HG03175 (cell line): ENCODE data around the gene EPHX1.
"Not testable (repeated sequence)": the region's sequence is repeated elsewhere in the genome, so short reads cannot be mapped to it uniquely, and the experiment has no call there.

Experiments
- ATAC-seq: cut with Tn5 transposase; IDR thresholded peaks from one replicate; pipeline ENCODE4 v1.9.1; 2021; ENCODE audit warnings: mild to moderate bottlenecking, moderate library complexity; ENCODE audit not compliant: unreplicated experiment

Gene EPHX1

DNA sequence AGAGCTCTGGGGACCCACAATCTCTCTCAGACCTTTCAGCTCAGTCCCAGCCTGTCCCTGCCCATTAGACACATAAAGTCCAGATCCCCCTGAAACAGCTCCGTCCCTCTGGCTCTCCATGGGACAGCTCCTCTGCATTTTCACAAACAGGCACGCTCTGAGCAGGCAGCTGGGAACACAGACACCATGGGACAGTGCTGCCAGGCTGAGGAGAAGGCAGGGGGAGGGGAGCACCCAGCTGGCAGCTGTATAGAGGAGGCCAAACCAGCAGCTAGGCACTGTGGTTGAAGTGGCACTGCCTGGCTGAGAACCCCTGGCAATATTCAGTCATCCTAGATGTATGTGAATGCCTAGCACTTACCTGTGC lies 70.3 kb downstream of the EPHX1 start:
- no peak for ATAC-seq

DNA sequence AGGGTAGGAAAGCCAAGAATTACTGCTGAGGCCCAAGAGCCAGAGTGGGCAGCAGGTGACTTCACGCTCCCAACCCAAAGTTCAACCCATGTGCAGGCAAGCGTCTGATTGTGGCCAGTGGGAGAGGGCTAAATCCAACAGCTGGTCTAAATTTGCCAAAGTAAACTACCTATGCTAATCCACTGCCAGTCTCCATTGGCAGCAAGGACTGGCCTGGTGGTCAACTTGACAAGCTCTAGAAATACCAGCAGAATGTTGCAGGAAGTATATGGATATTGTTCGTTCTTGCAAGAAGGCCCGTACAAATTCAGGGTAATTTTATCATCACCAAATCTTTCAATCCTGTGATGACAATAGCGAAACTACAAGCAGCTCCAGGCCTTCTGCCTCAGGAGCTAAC lies 70.7 kb downstream of the EPHX1 start:
- no peak for ATAC-seq

DNA sequence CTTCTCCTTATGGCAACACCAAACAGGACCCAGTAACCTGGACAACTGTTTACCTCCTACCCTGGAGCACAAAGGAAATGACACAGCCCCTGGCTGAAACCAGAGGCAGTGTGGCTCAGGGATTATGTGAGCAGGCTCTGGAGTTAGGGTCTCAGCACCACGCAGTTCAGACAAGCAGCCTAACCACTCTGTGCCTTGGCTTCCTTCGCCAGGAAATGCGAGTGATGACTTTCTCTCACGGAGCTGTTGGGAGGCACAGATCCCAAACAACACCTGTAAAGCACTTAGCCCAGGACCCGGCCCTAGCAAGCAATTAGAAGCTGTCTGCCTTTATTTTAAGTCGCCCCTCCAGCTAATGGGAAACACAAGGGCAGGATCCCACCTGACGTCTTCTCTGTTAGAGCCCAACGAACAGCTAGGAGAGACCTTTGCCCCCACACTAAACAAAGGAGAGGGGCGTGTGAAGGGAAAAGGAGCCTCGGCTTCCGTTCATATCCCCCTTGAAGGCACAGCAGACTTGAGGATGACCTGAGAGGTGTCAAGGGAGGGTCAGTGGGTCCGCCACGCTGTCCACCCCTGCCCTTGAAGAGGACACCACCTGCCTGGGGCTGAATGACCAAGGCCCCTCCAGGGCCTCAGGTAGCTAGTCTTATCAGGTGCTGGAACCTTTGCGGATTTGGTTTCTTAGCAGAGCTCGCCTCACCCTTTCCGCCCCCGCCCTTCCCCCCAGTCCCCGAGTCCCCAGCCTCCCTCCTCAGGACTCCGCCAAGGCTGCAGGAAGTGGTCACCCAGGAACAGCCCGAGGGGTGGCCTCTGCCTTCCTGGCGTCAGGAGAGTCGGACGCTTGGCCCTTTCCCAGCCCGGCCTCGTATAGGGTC lies 71.4 kb downstream of the EPHX1 start:
- ATAC-seq: no peak

DNA sequence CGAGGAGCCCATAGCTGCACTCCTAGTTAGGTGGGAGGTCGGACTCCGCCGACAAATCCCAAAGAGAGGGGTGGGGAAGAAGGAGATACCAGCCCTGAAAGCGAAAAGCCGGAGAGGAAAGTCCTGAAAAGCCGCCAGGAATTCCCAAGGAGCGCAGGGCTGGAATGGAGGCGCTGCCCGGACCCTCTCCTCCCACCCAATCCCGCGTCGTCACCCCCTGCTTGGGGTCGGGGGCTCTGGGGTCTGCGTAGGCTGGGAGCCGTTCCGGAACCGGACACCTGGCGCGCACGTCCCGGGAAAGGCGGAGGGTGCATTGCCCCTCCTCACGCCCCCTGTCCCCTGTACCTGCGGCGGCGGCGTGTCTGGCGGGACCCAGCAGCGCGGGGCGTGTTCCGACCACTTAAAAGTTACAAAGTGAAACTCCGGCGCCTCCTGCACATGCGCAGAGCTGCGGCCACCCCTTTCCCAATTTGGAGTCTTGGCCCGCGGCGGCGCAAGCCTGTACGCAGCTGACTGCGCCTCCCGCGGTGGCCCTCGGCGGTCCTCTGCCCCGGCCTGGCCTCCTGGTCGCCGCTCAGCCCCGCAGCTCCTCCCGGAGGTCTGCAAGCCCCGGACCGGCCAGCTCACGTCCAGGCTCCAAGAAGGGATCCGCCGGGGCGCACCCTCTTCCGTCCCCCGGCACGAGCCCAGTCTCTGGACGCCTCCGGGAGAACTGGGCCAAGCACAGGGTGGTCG lies 72.2 kb downstream of the EPHX1 start, which contains the start of gene TMEM63A:
TMEM63A (minus strand) TSS at position 422 of the 735 bp plus-strand sequence. CDS start 4,800 bp downstream, outside the sequence.
- ATAC-seq: peak; percentile 79

DNA sequence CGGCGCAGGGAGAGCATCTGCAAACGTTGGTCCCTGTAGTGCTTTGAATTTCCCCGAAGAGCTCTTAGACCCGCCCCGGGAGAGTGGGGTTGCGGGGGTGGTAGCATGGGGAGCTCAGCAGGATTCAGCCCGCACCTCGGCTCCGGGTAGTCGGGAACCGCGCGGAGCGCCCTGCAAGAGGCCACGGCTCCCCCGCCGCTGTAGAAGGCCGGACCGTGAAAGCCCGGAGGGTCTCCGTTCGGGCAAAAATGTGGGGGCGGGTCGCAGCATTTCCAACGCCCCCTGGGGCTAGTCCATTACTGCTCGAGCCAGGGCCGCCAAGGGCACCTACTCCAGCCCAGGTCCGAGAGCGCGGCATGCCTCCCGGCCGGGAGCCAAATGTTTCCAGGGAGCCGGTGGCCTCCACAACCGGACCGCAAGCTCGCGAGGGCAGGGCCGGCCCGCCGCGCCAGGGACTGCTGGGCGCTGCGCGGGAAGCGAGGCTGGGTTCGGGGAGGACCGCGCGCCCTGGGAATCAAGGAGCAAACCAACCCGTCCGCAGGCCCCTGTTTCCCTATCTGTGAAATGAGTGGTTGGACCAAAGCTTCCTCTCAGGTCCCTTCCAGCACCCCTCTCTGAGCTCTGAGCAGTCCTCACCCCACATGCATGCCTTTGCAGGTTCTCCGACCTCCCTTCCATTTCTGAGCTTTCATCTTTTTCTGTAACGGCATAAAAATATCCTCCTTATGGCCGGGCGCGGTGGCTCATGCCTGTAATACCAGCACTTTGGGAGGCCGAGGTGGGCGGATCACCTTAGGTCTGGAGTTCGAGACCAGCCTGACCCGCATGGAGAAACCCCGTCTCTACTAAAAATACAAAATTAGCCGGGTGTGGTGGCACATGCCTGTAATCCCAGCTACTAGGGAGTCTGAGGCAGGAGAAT lies 73.0 kb downstream of the EPHX1 start:
- ATAC-seq: peak; percentile 32

DNA sequence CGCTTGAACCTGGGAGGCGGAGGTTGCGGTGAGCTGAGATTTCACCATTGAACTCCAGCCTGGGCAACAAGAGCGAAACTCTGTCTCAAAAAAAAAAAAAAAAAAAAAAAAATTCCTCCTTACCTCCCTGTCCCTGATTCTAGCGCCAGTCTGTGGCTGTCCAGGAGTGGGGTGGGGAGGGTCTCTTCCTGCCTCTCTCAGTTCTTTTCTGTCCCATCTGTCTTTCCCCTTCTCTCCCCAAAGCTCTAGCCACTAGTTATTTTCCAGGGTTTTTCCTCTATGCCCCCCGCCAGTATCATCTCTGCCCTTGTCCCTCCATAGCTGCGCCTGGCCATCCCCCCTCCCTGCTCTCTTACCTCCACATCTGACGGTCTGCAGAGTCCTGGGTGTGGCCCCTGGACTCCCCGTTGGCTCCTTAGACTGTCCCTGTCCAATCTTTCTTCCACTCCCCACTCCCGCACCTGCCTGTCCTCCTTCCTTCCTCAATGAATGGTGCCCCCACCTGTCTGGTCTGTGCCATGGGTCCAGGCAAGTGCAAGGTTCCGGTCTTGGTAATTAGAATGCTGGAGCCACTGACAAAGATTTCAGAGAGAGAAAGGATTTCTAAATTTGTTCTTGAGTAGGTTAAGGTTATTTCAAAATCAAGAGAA lies 73.8 kb downstream of the EPHX1 start:
- no peak for ATAC-seq

DNA sequence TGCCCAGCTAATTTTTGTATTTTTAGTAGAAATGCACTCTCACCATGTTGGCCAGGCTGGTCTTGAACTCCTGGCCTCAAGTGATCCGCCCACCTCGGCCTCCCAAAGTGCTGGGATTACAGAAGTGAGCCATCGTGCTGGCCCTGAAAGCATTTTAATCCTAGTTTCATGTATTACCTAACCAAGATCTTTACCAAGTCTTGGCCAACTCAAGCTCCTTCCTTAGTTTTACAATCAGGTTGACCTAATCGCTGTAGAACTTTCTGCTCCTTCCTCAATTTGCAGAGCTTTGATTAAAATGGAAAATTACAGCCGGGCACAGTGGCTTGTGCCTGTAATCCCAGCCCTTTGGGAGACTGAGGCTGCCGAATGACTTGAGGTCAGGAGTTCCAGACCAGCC lies 75.4 kb downstream of the EPHX1 start:
- ATAC-seq: no peak

DNA sequence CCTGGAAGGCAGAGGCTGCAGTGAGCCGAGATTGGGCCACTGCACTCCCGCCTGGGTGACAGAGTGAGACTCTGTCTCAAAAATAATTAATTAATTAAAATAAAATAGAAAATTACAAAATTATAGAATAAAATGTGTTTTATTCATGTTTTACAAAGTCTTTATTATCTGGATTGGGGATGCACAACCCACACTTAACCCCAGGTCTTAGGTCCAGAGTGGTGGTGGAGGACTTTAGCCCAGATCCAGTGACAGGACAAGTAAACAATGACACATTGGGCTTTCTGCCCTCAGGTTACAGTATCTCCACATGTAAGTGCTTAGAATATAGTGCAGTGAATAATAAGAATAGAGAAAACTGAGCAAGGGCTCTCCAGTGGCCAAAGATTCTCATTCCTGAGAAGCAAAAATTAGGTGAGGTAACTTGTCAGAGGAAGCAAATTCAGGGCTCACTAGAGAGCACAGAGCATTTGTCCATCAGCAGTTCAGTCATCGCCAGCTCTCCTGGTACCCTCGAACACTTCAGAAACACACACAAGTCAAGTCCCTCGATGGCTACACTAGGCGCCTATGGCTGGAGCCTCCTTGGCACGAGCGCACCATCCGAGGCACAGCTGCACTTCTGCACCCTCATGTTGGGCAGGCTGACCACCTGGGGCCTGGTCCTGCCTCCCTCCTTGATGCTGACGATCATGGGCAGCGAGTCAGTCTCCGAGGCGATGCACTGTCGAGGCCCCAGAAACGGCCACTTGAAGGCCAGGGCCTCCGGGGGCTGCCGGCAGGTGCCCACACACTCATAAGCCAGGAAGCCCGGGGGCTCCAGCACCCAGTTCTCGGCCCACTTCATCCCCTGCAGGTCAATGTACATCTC lies 76.5 kb downstream of the EPHX1 start:
- ATAC-seq: no peak

DNA sequence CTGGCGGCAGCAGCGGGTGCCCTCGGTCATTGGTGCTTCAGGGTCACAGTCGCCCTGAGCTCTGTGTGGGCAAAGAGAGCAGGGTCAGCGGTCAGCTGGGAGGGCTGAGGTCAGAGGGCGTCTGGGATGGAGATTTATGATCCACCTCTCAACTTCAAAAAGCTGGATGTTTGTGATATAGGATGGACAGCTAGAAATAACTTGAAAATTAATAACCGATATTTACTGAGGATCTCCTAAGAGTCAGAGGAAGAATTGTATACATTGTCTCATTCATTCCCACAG lies 77.0 kb downstream of the EPHX1 start:
- no peak for ATAC-seq

DNA sequence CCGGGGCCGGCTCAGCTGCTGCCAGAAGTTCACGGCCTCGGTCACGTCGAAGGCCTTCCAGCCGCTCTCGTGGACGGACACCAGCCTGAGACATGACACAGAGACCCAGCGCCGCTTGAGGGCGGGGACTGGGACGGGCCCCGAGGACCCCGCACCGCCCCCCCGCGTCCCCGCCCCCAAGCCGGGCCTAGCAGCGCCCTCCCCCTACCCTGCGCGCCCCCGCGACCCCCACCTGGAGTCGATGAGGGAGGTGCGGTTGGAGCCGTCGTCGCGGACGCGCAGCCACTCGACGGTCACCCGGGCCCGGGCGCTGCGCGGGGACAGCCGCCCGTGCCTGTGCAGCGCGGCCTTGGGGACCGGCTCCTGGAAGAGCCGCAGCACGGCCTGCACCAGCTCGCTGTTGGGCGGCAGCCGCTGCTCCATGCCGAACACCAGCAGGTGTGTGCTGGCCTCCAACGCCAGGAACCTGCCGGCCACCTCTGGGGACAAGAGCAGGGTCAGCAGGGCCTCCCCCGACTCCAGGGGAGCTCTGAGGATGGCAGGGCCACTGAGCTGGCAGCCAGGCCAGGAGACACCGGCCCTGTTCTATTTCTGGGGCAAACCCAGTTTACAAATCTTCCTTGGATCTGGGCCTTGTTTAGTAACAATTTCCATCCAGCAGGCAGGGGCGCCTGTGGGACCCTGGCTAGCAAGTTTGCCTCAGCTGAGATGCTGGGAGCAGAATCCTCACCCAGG lies 77.8 kb downstream of the EPHX1 start:
- not testable (repeated sequence) for ATAC-seq

DNA sequence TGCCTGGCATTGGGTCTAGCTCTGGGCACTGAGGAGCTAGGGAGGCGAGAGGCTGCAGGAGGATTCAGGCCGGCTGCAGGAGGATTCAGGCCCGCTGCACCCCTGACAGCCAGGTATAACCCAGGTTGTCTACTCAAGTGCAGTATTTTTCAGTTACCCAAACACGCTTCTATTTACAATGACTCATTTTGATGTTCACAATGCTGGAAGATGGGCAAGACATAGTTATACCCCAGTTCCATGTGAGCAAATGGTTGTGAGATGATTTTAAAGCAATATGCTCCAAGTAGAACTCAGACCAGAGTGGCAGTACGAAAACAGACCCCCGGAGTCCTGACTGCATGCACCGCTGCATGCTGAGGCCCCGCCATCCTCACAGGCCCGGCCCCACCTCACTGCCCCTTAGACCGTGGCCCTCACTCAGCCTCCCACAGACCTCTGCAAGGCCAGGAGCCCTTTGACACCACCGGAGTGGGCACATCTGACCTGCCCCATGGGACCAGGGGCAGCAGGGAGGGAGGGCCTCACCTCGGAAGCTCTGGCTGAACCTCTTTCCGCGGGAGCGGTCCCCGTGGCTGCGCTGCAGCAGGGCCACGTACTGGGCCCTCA lies 78.5 kb downstream of the EPHX1 start:
- no peak for ATAC-seq

DNA sequence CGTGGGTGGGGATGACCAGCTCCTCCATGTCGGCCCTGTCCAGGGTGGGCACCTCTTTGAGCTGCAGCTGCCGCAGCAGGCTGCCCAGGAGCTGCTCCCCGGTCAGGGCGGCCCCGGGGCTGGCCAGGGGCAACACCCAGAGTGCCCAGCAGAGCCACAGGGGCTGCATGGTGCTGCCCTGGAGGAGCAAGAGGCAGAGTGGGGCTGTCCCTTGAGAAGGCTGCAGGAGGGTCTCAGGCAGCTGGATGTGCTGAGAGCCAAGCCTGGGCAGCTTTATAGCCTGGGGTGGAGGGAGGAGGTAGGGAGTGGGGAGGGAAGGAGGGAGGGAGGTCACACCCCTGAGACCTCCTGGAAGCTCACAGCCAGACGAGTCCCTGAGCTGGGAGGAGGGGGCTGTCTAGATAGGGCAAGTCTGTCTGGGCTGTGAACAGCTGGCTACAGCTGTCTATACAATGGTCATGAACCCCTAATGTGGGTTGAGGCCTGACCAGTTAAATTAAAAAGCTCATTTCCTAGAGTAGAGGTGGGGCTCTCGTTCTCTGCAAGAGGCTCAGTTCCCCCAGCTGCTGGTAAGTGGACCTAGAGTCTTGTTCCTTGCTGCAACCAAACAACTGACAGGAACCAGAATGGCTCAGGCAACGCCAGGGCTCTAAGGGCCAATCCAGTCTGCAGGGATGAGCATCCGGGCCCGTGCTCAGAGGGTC lies 79.1 kb downstream of the EPHX1 start, which contains the start of gene LEFTY1:
LEFTY1 (minus strand) TSS at position 249 of the 704 bp plus-strand sequence; CDS start at position 169, 80 bp downstream.
- ATAC-seq: no peak

DNA sequence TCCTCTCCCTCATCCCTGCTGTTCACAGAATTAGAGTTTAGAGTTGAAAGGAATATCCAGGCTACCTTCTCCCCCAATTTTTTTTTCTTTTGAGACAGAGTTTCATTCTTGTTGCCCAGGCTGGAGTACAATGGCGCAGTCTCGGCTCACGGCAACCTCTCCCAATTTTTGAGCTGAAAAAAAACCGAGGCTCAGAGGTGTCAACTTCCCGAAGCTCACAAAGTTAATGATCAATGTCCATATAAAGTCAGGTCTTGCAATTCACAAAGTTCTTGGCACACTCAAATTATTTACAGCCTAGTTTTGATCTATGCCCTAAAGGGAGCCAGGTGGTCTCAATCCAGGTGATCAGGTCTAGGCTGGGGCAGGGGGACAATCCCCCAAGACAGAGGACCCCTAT lies 79.8 kb downstream of the EPHX1 start:
- ATAC-seq: no peak

DNA sequence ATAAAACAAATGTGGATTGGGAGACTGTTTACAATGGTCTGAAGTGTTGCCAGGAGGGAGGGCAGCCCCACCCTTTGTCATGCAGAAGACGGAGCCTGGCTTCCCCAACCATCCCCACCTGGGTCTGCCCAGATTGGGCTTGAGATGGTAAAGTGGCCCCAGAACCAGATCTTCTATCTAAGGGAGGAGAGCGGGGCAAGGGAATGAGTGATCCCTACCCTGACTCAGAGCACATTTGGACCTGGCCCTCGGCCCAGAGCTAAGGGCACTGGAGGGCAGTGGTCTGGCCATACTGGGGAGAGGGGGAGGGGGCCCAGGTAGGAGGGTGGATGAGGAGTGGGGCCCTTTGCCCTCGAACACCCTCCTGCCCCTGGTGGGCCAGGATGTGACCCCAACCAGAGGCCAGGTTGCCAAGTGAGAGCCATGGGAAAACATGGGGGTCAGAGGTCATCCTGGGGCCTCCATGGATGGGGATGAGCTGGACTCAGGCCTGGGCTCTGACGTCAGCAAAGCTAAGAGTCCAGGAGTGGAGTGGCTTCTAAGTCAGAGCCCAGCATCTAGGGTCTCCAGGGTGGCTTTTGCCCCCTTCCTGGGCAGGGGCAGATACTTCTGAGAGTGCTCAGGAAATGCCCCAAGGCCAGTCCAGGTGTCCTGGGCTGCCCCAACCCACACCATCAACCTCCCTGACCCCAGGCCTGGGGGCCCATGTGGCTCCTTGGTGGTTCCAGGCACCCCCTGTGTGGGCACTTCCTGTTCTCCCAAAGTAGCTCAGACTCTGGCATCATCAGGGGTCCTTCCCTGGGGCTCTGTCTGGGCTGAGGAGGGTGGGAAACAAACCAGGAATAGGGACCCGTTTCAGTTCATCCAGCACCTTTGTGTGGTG lies 80.7 kb downstream of the EPHX1 start:
- no peak for ATAC-seq

DNA sequence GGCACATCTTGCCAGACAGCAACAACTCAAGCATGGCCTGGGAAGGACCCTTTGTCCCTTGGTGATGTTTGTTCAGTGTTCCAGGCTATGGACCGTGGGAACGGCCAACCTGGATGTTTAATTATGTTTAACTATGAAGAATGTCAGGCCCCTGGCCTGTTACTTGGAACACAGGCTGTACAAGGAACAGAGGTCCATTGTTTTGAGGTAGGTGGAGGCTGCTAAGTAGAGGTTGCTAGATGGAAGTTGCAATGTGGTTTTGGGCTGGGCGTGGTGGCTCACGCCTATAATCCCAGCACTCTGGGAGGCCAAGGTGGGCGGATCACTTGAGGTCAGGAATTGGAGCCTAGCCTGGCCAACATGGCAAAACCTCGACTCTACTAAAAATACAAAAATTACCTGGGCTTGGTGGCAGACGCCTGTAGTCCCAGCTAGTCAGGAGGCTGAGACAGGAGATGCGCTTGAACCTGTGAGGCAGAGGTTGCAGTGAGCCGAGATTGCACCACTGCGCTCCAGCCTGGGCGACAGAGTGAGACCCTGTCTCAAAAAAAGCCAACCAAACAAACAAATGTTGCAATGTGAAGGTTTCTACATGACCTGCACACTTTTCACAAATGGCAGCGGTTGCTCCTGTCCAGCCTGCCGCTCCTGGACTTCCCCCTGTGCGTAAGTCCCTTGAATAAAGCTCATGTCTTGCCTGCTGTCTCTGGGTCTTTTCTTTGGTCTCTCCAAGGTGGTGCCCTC lies 81.5 kb downstream of the EPHX1 start:
- no peak for ATAC-seq

DNA sequence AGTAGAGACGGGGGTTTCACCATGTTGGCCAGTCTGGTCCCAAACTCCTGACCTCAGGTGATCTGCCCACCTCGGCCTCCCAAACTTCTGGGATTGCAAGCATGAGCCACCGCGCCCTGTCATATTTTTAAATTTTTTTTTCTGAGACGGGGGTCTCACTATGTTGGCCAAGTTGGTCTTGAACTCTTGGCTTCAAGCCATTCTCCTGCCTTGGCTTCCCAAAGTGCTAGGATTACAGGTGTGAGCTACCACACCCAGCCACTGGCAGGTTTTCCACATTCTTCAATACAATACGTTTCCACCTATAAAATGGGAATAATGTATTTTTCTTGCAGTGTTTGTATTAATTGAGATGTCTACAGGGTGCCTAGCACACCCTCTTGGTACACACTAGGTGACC lies 82.4 kb downstream of the EPHX1 start:
- no peak for ATAC-seq
